LHCN-M2 (cell line): ENCODE measurements around the gene FFAR1. TPM values are rescaled to one million over a fixed set of nuclear protein-coding genes. Genes with fewer than 3 reads are reported as not detected.
A peak's percentile ranks its signal among the peaks of the same experiment; 100 is the strongest.

Source experiments
- DNase-seq: peaks from one replicate; pipeline ENCODE4 v3.0.0-alpha.2; 2012; ENCODE audit warnings: low read depth
- total RNA-seq: library from RNA; depleted of rRNA; stranded (reverse); fragments of >200 nt; gene quantifications from 2 replicates; pipeline ENCODE4 v1.2.3, GENCODE V29; 2014

FFAR1 gene
- total RNA-seq, 1 experiment from 2014 or later: not detected

GRCh38 chr19:35314858-35315470, 32.7 kb upstream of the FFAR1 start:
- no peak for DNase-seq

GRCh38 chr19:35315883-35316282, 31.8 kb upstream of the FFAR1 start:
- no peak for DNase-seq

- no peak for DNase-seq
Measured at GRCh38 chr19:35316560-35316959, 31.1 kb upstream of the FFAR1 start.

GRCh38 chr19:35317464-35318043, 30.1 kb upstream of the FFAR1 start:
- no peak for DNase-seq

GRCh38 chr19:35318679-35319448, 28.8 kb upstream of the FFAR1 start:
- peak; percentile 89 for DNase-seq

GRCh38 chr19:35320065-35320713, 27.5 kb upstream of the FFAR1 start:
- no peak for DNase-seq

- DNase-seq: no peak
Measured at GRCh38 chr19:35321291-35321690, 26.4 kb upstream of the FFAR1 start.

- no peak for DNase-seq
Measured at GRCh38 chr19:35322014-35322413, 25.7 kb upstream of the FFAR1 start.

- DNase-seq: no peak
Measured at GRCh38 chr19:35327642-35328041, 20.1 kb upstream of the FFAR1 start.

GRCh38 chr19:35328851-35329285, 18.8 kb upstream of the FFAR1 start, which contains the start of gene CD22:
CD22 (plus strand) TSS chr19:35329187; CDS start chr19:35332041, 2,854 bp downstream.
- no peak for DNase-seq

GRCh38 chr19:35329323-35329722, 18.4 kb upstream of the FFAR1 start:
- DNase-seq: no peak

GRCh38 chr19:35330475-35330874, 17.2 kb upstream of the FFAR1 start:
- no peak for DNase-seq

GRCh38 chr19:35331551-35332214, 16.0 kb upstream of the FFAR1 start:
- DNase-seq: no peak

GRCh38 chr19:35332817-35333216, 14.9 kb upstream of the FFAR1 start:
- DNase-seq: no peak

- no peak for DNase-seq
Measured at GRCh38 chr19:35334144-35334753, 13.5 kb upstream of the FFAR1 start.

GRCh38 chr19:35336166-35336955, 11.3 kb upstream of the FFAR1 start:
- DNase-seq: no peak

- DNase-seq: no peak
Measured at GRCh38 chr19:35337097-35337983, 10.4 kb upstream of the FFAR1 start.

GRCh38 chr19:35337984-35338296, 9.8 kb upstream of the FFAR1 start:
- DNase-seq: no peak

GRCh38 chr19:35340431-35340830, 7.3 kb upstream of the FFAR1 start:
- DNase-seq: no peak

GRCh38 chr19:35341006-35341405, 6.7 kb upstream of the FFAR1 start:
- no peak for DNase-seq
